Liver (tissue), 9 donors: ENCODE data around the gene MIDN. TPM values are rescaled to one million over a fixed set of nuclear protein-coding genes. Genes with fewer than 3 reads are reported as not detected.

ENCODE experiments used
- DNase-seq: peaks from one replicate; pipeline ENCODE4 v3.0.0-alpha.2; 2017; ENCODE audit warnings: low spot score
- H3K27ac ChIP-seq, 2 donors: one replicate each; pipeline ENCODE4 v1.7.0; 2013; ENCODE audit warnings: inconsistent platforms in 2 of 2, low read length in 2 of 2, control low read depth in 1 of 2, low read depth in 1 of 2, mild to moderate bottlenecking in 1 of 2
- H3K27me3 ChIP-seq, 4 donors: one replicate each; pipeline versions ENCODE4 v1.6.1 to v1.7.0; 2013; ENCODE audit warnings: low read length in 3 of 4, inconsistent platforms in 1 of 4, mild to moderate bottlenecking in 1 of 4, moderate library complexity in 1 of 4; ENCODE audit not compliant: control insufficient read depth in 4 of 4, insufficient read depth in 4 of 4
- H3K36me3 ChIP-seq, 4 donors: one replicate each; pipeline versions ENCODE4 v1.6.1 to v1.7.0; 2013; ENCODE audit warnings: low read length in 3 of 4, mild to moderate bottlenecking in 3 of 4, low read depth in 1 of 4, moderate library complexity in 1 of 4; ENCODE audit not compliant: control insufficient read depth in 4 of 4, insufficient read depth in 3 of 4
- H3K4me1 ChIP-seq, 4 donors: one replicate each; pipeline versions ENCODE4 v1.6.1 to v1.7.0; 2013; ENCODE audit warnings: low read length in 3 of 4, mild to moderate bottlenecking in 3 of 4, moderate library complexity in 1 of 4; ENCODE audit not compliant: control insufficient read depth in 4 of 4, insufficient read depth in 4 of 4
- H3K4me3 ChIP-seq, 3 donors: one replicate each; pipeline versions ENCODE4 v1.6.1 to v1.7.0; 2013; ENCODE audit warnings: low read length in 3 of 3, control low read depth in 1 of 3, low read depth in 1 of 3, mild to moderate bottlenecking in 1 of 3
- H3K9ac ChIP-seq, 2 donors: one replicate each; pipeline ENCODE4 v1.7.0; 2013; ENCODE audit warnings: low read length in 2 of 2, mild to moderate bottlenecking in 2 of 2, moderate library complexity in 2 of 2, control low read depth in 1 of 2, low read depth in 1 of 2
- H3K9me3 ChIP-seq, 4 donors: one replicate each; pipeline versions ENCODE4 v1.6.1 to v1.7.0; 2013; ENCODE audit warnings: low read length in 3 of 4; ENCODE audit not compliant: control insufficient read depth in 4 of 4
- ATF3 ChIP-seq: IDR thresholded peaks from 2 replicates; pipeline ENCODE4 v1.6.1; 2016; ENCODE audit warnings: antibody characterized with exemption
- CTCF ChIP-seq: fragments of 150-350 bp; IDR thresholded peaks from 2 replicates; pipeline ENCODE4 v1.5.1; 2017; ENCODE audit warnings: improper control_type of control experiment, low read depth, low read length; ENCODE audit not compliant: missing input control
- FOXA1 ChIP-seq: IDR thresholded peaks from 2 replicates; pipeline ENCODE4 v1.6.1; 2016; ENCODE audit warnings: antibody characterized with exemption
- FOXA2 ChIP-seq: IDR thresholded peaks from 2 replicates; pipeline ENCODE4 v1.6.1; 2016; ENCODE audit warnings: antibody characterized with exemption
- GABPA ChIP-seq, 2 donors: IDR thresholded peaks in 1 of 2; conservative IDR thresholded peaks in 1 of 2; 2 replicates each; pipeline ENCODE4 v1.6.1; 2016; ENCODE audit warnings: antibody characterized with exemption in 2 of 2, mild to moderate bottlenecking in 1 of 2, moderate library complexity in 1 of 2
- HNF4A ChIP-seq, 2 donors: conservative IDR thresholded peaks; 2 replicates each; pipeline ENCODE4 v1.6.1; 2016; ENCODE audit warnings: antibody characterized with exemption in 2 of 2, mild to moderate bottlenecking in 2 of 2
- HNF4G ChIP-seq: IDR thresholded peaks from 2 replicates; pipeline ENCODE4 v1.6.1; 2016; ENCODE audit warnings: antibody characterized with exemption
- JUND ChIP-seq, 2 donors: IDR thresholded peaks; 2 replicates each; pipeline ENCODE4 v1.6.1; 2016; ENCODE audit warnings: antibody characterized with exemption in 2 of 2
- NR2F2 ChIP-seq: IDR thresholded peaks from 2 replicates; pipeline ENCODE4 v1.6.1; 2016; ENCODE audit warnings: antibody characterized with exemption
- RAD21 ChIP-seq, 2 donors: IDR thresholded peaks; 2 replicates each; pipeline ENCODE4 v1.6.1; 2016; ENCODE audit warnings: antibody characterized with exemption in 2 of 2, mild to moderate bottlenecking in 2 of 2
- REST ChIP-seq: IDR thresholded peaks from 2 replicates; pipeline ENCODE4 v1.6.1; 2016; ENCODE audit warnings: antibody characterized with exemption, mild to moderate bottlenecking
- SP1 ChIP-seq: IDR thresholded peaks from 2 replicates; pipeline ENCODE4 v1.6.1; 2018; ENCODE audit warnings: antibody characterized with exemption, mild to moderate bottlenecking
- TAF1 ChIP-seq: conservative IDR thresholded peaks from 2 replicates; pipeline ENCODE4 v1.6.1; 2016; ENCODE audit warnings: antibody characterized with exemption, mild to moderate bottlenecking
- YY1 ChIP-seq: IDR thresholded peaks from 2 replicates; pipeline ENCODE4 v1.6.1; 2016; ENCODE audit warnings: antibody characterized with exemption, mild to moderate bottlenecking
- ZBTB33 ChIP-seq: IDR thresholded peaks from 2 replicates; pipeline ENCODE4 v1.6.1; 2016; ENCODE audit warnings: antibody characterized with exemption
- WGBS: extraction: QIAGEN DNeasy Blood & Tissue Kit; methylation state at CpG from one replicate; pipeline ENCODE4 v1.1.7; 2013; 5-methylcytosine and 5-hydroxymethylcytosine counted together
- polyA plus RNA-seq, 2 donors: library from polyadenylated mRNA; stranded (reverse) in 1 of 2; unstranded in 1 of 2; fragments of 200-250 nt in 1 of 2; fragments of >200 nt in 1 of 2; fragmentation: Nextera tagmentation in 1 of 2; extraction: Ambion mirVana in 1 of 2; gene quantifications; one replicate each; pipeline versions ENCODE4 v1.2.1 to v1.2.3, GENCODE V29; 2013 to 2015
- total RNA-seq, 2 donors: library from RNA; depleted of rRNA; stranded (reverse); fragments of >200 nt; gene quantifications; one replicate each; pipeline ENCODE4 v1.2.3, GENCODE V29; 2014
- donor health status: healthy.
- donor health status: healthy.
- donor health status: healthy.
- donor health status: healthy.
- donor health status: healthy.

MIDN gene
- total and polyA plus RNA-seq, 4 donors, result 2.9 to 22.9 (median 11.8) TPM

GRCh38 chr19:1282588-1283206 lies 34.3 kb downstream of the MIDN start:
- Histone ChIP-seq H3K27me3 (no peaks in the 10 kb centered on the region), H3K9ac (no peak overlapping the region), H3K27ac (peak overlapping the region; percentile 82 to 90), H3K4me3 (peak overlapping the region in 1 of 3 donors; percentile 54), H3K9me3 (no peaks in the 10 kb centered on the region), H3K36me3 (peaks cover 0 to 5% (median 4%) of the 10 kb centered on the region in 4 donors), H3K4me1 (peaks cover 15 to 46% (median 35%) of the 10 kb centered on the region in 4 donors)
- no peak for DNase-seq
- TF ChIP-seq HNF4A (conservative IDR thresholded peaks at IDR 0.05), result no peak
- TF ChIP-seq ZBTB33, result no peak
- no peak for TF ChIP-seq FOXA2
- no peak for TF ChIP-seq YY1
- TF ChIP-seq CTCF, result no peak
- TF ChIP-seq RAD21 (IDR thresholded peaks at IDR 0.05), result no peak
- TF ChIP-seq NR2F2, result no peak
- no peak for TF ChIP-seq SP1
- TF ChIP-seq TAF1, result no peak
- TF ChIP-seq GABPA (IDR thresholded peaks at IDR 0.05 in 1 of 2, conservative IDR thresholded peaks at IDR 0.05 in 1 of 2), result no peak
- no peak for TF ChIP-seq HNF4G
- no peak for TF ChIP-seq REST
- 63% methylated on average over 18 of the region's 18 CpGs for WGBS

GRCh38 chr19:1283207-1283916 lies 35.0 kb downstream of the MIDN start:
- Histone ChIP-seq H3K4me3 (peak overlapping the region; percentile 27 to 55 (median 54)), H3K27ac (peak overlapping the region; percentile 82 to 90), H3K36me3 (peaks cover 0 to 5% (median 4%) of the 10 kb centered on the region in 4 donors), H3K9ac (peak overlapping the region in 1 of 2 donors; percentile 30), H3K27me3 (no peaks in the 10 kb centered on the region), H3K4me1 (peaks cover 15 to 51% (median 35%) of the 10 kb centered on the region in 4 donors), H3K9me3 (no peaks in the 10 kb centered on the region)
- no peak for DNase-seq
- 23% methylated on average over 29 of the region's 29 CpGs for WGBS
- TF ChIP-seq FOXA2, result no peak
- peak; percentile 91 to 92 for TF ChIP-seq HNF4A (conservative IDR thresholded peaks at IDR 0.05)
- TF ChIP-seq GABPA (IDR thresholded peaks at IDR 0.05 in 1 of 2, conservative IDR thresholded peaks at IDR 0.05 in 1 of 2), result no peak
- TF ChIP-seq FOXA1, result no peak
- peak in 1 of 2 donors; percentile 25 for TF ChIP-seq JUND (IDR thresholded peaks at IDR 0.05)
- TF ChIP-seq REST, result no peak
- TF ChIP-seq YY1, result peak; percentile 43
- no peak for TF ChIP-seq ZBTB33
- no peak for TF ChIP-seq ATF3
- TF ChIP-seq RAD21 (IDR thresholded peaks at IDR 0.05), result peak in 1 of 2 donors; percentile 27
